ENCODE results near the gene CFAP52. TPM values are rescaled to one million over a fixed set of nuclear protein-coding genes. Genes with fewer than 3 reads are reported as not detected.
"Not testable (repeated sequence)": the region's sequence is repeated elsewhere in the genome, so short reads cannot be mapped to it uniquely, and the experiment has no call there.

The CFAP52 gene
- total RNA-seq, 2 donors from 2014 or later, result not detected

DNA sequence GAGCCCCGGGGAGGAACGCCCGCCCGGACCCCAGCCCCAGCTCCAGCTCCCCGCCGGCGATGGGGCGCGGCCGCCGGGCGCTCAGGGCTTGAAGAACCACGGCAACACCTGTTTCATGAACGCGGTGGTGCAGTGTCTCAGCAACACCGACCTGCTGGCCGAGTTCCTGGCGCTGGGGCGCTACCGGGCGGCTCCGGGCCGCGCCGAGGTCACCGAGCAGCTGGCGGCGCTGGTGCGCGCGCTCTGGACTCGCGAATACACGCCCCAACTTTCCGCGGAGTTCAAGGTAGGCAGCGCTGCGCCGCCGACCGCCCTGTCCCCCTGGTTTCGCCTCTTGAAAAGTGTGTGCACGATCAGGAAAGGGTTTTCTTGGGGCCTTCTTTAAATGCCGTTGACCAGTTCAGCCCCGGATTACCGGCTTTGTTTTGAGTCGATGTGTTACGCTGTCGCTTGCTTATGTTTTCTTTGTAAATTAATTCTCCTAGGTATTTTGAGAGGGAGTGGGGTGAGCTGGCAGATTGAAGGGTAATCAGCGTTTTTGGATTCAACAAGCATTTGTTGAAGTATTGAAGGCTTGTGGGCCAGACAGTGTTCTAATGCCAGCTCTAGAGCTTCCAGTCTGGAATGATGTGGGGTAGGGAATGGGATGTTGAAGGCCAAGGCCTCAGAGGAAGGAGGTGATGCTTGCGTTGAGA, 69.6 kb downstream of the CFAP52 start:
- Mint-ChIP-seq H3K27me3 (peaks cover 32% of the 10 kb centered on the region), H3K27ac (no peak overlapping the region), H3K9me3 (no peaks in the 10 kb centered on the region), H3K4me3 (peak overlapping the region; percentile 77), H3K36me3 (ENCODE audit: low read depth) (no peaks in the 10 kb centered on the region), H3K4me1 (peaks cover 6% of the 10 kb centered on the region)
- peak; percentile 54 for ATAC-seq (replicated peaks)

DNA sequence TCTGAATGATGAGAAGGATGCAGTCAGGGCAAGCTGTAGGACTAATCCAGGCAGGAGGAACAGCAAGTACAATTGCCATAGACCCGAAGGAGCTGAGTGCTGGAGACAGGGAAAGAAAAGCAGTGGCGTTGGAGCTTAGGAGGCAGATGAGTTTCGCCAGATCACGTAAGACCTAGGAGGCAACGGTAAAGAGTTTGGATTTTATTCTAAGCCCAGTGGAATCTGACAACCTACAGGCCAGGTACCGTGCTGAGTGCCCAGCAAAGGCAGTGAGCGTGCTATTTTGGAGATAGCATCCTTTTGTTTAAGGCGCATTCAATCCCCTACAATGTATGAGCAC, 70.1 kb downstream of the CFAP52 start:
- no peak for ATAC-seq (replicated peaks)
- Mint-ChIP-seq H3K36me3 (ENCODE audit: low read depth) (no peaks in the 10 kb centered on the region), H3K9me3 (no peaks in the 10 kb centered on the region), H3K4me1 (peaks cover 6% of the 10 kb centered on the region), H3K27me3 (peaks cover 33% of the 10 kb centered on the region), H3K27ac (no peak overlapping the region), H3K4me3 (peak overlapping the region; percentile 77)

DNA sequence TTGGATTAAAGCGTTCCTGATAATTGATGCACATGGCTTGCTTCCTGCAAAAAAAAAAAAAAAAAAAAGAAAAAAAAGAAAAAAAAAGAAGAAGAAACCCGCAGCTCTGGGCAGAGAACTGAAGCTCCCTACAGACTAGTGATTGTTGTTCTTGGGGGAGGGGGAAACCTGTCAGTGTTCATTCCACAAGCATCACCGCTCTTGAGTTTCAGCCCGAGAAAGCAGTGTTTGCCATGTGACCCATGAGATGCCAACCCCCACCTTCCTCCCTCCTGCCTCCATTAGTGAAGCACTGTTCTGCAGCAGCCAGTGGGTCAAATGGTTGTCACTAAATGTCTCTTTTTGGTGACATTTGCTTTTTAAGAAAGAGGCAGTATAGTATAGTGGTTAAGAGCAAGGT, 70.6 kb downstream of the CFAP52 start:
- H3K27me3 Mint-ChIP-seq, result peaks cover 36% of the 10 kb centered on the region
- H3K4me1 Mint-ChIP-seq, result peaks cover 6% of the 10 kb centered on the region
- no peak overlapping the region for H3K27ac Mint-ChIP-seq
- H3K4me3 Mint-ChIP-seq, result no peak overlapping the region
- no peaks in the 10 kb centered on the region for H3K9me3 Mint-ChIP-seq
- ATAC-seq (replicated peaks), result no peak
- H3K36me3 Mint-ChIP-seq (ENCODE audit: low read depth), result no peaks in the 10 kb centered on the region

- Mint-ChIP-seq H3K36me3 (ENCODE audit: low read depth) (no peaks in the 10 kb centered on the region), H3K27ac (no peak overlapping the region), H3K27me3 (peaks cover 36% of the 10 kb centered on the region), H3K4me1 (peaks cover 6% of the 10 kb centered on the region), H3K9me3 (no peaks in the 10 kb centered on the region), H3K4me3 (no peak overlapping the region)
- no peak for ATAC-seq (replicated peaks)
Measured at GRCh38 chr17:9648521-9649110, 72.2 kb downstream of the CFAP52 start.

DNA sequence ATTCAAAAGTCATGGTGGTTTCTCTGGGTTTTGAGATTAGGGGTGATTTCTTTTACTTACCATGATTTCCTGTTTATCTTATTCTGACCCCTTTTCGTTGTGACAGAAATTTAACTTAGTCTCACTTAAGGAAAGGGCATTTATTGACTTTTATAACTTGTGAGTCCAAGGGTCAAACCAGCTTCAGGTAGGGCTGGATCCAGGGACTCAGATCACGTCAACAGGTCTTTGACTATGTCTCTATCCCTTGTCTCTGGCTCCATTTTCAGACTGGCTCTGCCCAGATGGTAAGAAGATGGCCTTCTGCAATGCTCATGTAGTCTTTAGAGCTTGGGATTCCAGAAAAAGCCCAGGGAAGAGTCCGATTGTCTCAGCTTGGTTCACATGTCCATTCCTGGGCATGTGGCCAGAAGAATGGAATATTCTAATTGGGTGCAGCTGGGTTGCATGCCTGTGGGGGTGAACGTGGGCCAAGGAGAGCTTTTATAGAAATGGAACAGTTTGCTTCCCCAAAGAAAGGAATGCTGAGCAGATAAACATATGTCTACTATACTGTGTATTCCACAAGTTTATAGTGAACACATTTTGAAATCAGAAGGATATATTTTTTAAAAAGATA, 82.3 kb downstream of the CFAP52 start:
- peaks cover 10% of the 10 kb centered on the region for H3K27me3 Mint-ChIP-seq
- H3K4me3 Mint-ChIP-seq, result no peak overlapping the region
- H3K36me3 Mint-ChIP-seq (ENCODE audit: low read depth), result no peaks in the 10 kb centered on the region
- H3K27ac Mint-ChIP-seq, result no peak overlapping the region
- ATAC-seq (replicated peaks), result no peak
- H3K9me3 Mint-ChIP-seq, result no peaks in the 10 kb centered on the region
- no peaks in the 10 kb centered on the region for H3K4me1 Mint-ChIP-seq

DNA sequence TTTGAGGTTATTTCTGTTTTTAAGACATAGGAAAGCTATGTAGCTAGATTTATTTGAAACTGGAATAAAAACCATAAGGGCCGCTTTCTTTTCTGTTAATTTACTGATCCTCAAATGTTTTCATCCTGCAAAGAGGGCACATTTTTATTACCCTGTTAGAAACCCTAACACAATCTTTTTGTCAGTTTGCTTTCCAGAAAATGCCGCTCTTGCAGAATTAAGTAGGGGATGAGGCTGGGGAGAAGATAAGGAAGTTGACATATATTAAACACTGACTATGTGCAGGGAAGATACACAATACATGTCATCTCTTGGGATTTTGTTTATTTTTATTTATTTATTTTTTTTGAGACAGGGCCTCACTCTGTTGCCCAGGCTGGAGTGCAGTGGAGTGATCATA, 84.6 kb downstream of the CFAP52 start:
- no peak for ATAC-seq (replicated peaks)
- Mint-ChIP-seq H3K4me3 (no peak overlapping the region), H3K4me1 (peaks cover 4% of the 10 kb centered on the region), H3K36me3 (ENCODE audit: low read depth) (no peaks in the 10 kb centered on the region), H3K9me3 (no peaks in the 10 kb centered on the region), H3K27ac (no peak overlapping the region), H3K27me3 (peaks cover 7% of the 10 kb centered on the region)

DNA sequence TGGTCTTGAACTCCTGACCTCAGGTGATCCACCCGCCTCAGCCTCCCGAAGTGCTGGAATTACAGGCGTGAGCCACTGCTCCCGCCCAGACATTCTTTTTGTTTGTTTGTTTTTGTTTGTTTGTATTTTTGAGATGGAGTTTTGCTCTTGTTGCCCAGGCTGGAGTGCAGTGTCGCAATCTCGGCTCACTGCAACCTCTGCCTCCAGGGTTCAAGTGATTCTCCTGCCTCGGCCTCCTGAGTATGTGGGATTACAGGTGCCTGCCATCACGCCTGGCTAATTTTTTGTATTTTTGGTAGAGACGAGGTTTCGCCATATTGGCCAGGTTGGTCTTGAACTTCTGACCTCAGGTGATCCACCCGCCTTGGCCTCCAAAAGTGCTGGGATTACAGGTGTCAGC, 87.1 kb downstream of the CFAP52 start:
- H3K9me3 Mint-ChIP-seq; H3K27ac Mint-ChIP-seq; H3K36me3 Mint-ChIP-seq (ENCODE audit: low read depth); H3K27me3 Mint-ChIP-seq; ATAC-seq (replicated peaks); H3K4me3 Mint-ChIP-seq: not testable (repeated sequence)
- peaks cover 14% of the 10 kb centered on the region for H3K4me1 Mint-ChIP-seq

- H3K4me3 Mint-ChIP-seq, result peak overlapping the region; percentile 13
- H3K27ac Mint-ChIP-seq, result no peak overlapping the region
- peaks cover 14% of the 10 kb centered on the region for H3K27me3 Mint-ChIP-seq
- no peaks in the 10 kb centered on the region for H3K36me3 Mint-ChIP-seq (ENCODE audit: low read depth)
- peaks cover 14% of the 10 kb centered on the region for H3K4me1 Mint-ChIP-seq
- H3K9me3 Mint-ChIP-seq, result no peaks in the 10 kb centered on the region
- peak; percentile 83 for ATAC-seq (replicated peaks)
Measured at GRCh38 chr17:9666461-9667050, 90.1 kb downstream of the CFAP52 start.

DNA sequence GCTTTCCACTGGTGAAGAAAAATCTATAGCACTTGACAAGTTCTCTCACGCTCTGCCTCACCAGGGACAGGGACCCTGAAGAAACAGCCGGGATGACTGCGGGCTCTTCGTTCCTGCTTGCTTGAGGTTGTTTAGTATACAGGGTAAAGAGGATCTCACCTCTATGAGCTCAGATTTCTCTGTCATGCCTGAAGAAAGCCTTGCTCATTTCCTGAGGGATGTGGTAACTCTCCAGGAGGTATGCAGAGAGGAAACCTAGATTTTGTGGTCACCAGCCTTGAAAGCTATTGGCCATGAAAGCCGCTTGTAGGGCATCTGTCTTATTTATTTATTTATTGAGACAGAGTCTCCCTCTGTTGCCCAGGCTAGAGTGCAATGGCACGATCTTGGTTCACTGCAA, 92.1 kb downstream of the CFAP52 start:
- peak; percentile 59 for ATAC-seq (replicated peaks)
- peaks cover 14% of the 10 kb centered on the region for H3K27me3 Mint-ChIP-seq
- H3K9me3 Mint-ChIP-seq, result no peaks in the 10 kb centered on the region
- no peak overlapping the region for H3K27ac Mint-ChIP-seq
- H3K4me1 Mint-ChIP-seq, result peaks cover 14% of the 10 kb centered on the region
- H3K36me3 Mint-ChIP-seq (ENCODE audit: low read depth), result no peaks in the 10 kb centered on the region
- no peak overlapping the region for H3K4me3 Mint-ChIP-seq

DNA sequence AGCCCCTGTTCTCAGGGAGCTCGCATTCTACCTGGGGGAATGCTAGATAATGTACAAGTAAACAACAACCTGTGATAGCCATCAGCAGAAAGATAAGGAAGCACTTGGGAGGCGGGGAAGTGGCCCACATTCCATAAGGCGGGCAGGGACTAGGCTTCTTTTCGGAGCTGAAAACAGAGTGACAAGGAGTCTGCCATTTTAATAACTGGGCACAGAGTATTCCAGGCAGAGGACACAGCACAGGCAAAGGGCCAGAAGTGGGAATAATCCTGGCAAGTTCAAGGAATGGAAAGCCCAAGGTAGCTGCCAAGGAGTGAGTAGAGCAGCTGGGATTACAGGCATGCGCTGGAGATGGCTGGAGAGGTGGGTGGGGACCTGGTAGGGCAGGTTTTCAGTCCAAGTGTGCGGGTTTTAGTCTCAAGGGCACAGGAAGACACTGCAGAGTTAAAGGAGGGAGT, 93.1 kb downstream of the CFAP52 start:
- H3K27ac Mint-ChIP-seq, result no peak overlapping the region
- peaks cover 11% of the 10 kb centered on the region for H3K27me3 Mint-ChIP-seq
- ATAC-seq (replicated peaks), result no peak
- no peak overlapping the region for H3K4me3 Mint-ChIP-seq
- peaks cover 14% of the 10 kb centered on the region for H3K4me1 Mint-ChIP-seq
- no peaks in the 10 kb centered on the region for H3K36me3 Mint-ChIP-seq (ENCODE audit: low read depth)
- H3K9me3 Mint-ChIP-seq, result no peaks in the 10 kb centered on the region

GRCh38 chr17:9670596-9670995, 94.2 kb downstream of the CFAP52 start:
- H3K27ac Mint-ChIP-seq, result no peak overlapping the region
- peaks cover 14% of the 10 kb centered on the region for H3K4me1 Mint-ChIP-seq
- no peak overlapping the region for H3K4me3 Mint-ChIP-seq
- H3K9me3 Mint-ChIP-seq, result no peaks in the 10 kb centered on the region
- H3K27me3 Mint-ChIP-seq, result peaks cover 14% of the 10 kb centered on the region
- no peak for ATAC-seq (replicated peaks)
- no peaks in the 10 kb centered on the region for H3K36me3 Mint-ChIP-seq (ENCODE audit: low read depth)

DNA sequence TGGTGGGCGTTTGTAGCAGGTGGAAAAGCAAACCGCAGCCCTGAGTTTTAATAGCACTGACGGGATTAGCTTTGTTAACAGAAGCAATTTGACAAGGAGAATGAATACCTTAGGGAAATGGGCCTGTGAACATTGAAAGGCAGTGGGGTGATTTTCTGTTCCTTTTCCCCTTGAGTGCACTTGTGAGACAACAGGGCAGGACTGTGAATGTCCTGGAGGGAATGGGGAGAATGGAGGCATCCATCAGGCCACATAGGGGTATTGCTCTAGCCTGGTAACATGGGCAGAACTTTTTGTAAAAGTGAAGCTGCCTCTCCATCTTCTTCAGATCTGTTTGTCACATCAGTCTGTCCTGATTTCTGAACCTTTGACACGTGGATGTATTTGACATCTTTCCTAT, 95.1 kb downstream of the CFAP52 start:
- Mint-ChIP-seq H3K4me3 (no peak overlapping the region), H3K9me3 (no peaks in the 10 kb centered on the region), H3K36me3 (ENCODE audit: low read depth) (no peaks in the 10 kb centered on the region), H3K27ac (no peak overlapping the region), H3K4me1 (peaks cover 5% of the 10 kb centered on the region), H3K27me3 (peaks cover 14% of the 10 kb centered on the region)
- no peak for ATAC-seq (replicated peaks)

DNA sequence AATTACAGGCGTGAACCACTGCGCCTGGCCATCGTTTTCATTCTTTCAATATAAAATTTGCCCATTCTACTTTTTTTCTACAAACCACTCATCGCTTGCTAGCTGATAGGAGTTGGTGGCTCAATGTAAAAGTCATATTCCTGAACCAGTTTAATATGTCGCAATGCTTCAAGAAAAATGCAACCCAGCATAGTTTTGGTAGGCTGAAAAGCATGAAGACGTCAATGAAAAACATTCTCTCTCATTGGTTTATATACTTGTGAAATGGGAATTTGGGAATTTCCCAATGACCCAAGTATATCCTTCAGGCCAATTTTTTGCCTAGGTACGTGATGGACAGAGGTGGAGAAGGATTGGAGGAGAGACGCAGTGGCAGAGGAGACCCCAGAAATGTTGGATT, 95.8 kb downstream of the CFAP52 start:
- Mint-ChIP-seq H3K27ac (no peak overlapping the region), H3K4me3 (no peak overlapping the region), H3K9me3 (no peaks in the 10 kb centered on the region), H3K36me3 (ENCODE audit: low read depth) (no peaks in the 10 kb centered on the region), H3K27me3 (peaks cover 14% of the 10 kb centered on the region), H3K4me1 (peaks cover 3% of the 10 kb centered on the region)
- no peak for ATAC-seq (replicated peaks)

DNA sequence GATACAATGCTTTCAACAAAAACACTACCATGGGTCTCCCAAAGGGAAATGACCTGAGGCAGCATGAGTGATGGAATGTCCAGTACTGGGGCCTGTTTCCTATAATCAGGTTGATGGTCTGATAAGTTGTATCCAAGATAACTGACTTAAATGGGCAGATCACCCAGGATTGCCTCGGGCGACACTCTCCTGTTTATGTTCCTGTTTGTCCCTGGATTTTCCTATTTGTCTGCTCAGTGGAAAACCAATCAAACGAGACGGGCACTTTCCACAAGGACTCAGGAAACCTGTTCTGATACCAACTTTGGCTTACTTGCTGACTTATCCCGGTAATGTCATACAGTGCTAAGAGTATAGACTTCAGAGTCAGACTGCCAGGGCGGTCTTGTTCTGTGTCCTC, 96.2 kb downstream of the CFAP52 start:
- no peak overlapping the region for H3K4me3 Mint-ChIP-seq
- no peaks in the 10 kb centered on the region for H3K36me3 Mint-ChIP-seq (ENCODE audit: low read depth)
- H3K4me1 Mint-ChIP-seq, result peaks cover 5% of the 10 kb centered on the region
- ATAC-seq (replicated peaks), result no peak
- peaks cover 14% of the 10 kb centered on the region for H3K27me3 Mint-ChIP-seq
- H3K27ac Mint-ChIP-seq, result no peak overlapping the region
- no peaks in the 10 kb centered on the region for H3K9me3 Mint-ChIP-seq

DNA sequence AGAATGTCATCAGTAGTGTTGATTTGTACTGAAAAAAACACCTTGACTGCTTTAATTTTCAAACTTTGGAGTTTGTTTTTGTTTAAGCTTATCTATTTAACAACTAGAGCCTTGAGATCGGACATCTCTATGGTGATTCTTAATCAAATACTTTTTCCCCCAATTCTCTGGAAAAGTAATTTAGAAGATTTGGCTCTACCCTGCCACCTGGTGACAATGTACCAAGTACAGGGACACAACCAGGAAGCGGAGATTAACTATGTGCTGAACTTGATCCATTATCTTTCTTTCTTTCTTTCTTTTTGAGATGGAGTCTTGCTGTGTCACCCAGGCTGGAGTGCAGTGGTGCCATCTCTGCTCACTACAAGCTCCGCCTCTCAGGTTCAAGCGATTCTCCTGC, 99.6 kb downstream of the CFAP52 start:
- Mint-ChIP-seq H3K36me3 (ENCODE audit: low read depth) (no peaks in the 10 kb centered on the region), H3K27ac (peak overlapping the region; percentile 67), H3K27me3 (peaks cover 3% of the 10 kb centered on the region), H3K4me1 (peaks cover 9% of the 10 kb centered on the region), H3K4me3 (no peak overlapping the region), H3K9me3 (peaks cover 4% of the 10 kb centered on the region)
- no peak for ATAC-seq (replicated peaks)

Measured in activated T-helper 17 cell treated with anti-CD3 and anti-CD28 coated beads, Interleukin-2, amount 50 U/mL, for 72 hours (primary cell).